Activated B cell treated with CpG ODN at 0.5 μM for 24 hours (primary cell): ENCODE measurements around the gene C9orf43. TPM values are rescaled to one million over a fixed set of nuclear protein-coding genes. Genes with fewer than 3 reads are reported as not detected.
A peak's percentile ranks its signal among the peaks of the same experiment; 100 is the strongest.
"Not testable (repeated sequence)": the region's sequence is repeated elsewhere in the genome, so short reads cannot be mapped to it uniquely, and the experiment has no call there.

Source experiments
- ATAC-seq: fragments of 200-7000 bp; cut with Tn5 transposase; one replicate; pipeline ENCODE4 v1.10.0; 2021; ENCODE audit warnings: low read depth, mild to moderate bottlenecking, moderate library complexity
- CTCF ChIA-PET: fragments of 350-600 bp; sonication (Branson Sonifier 250); formaldehyde crosslinking; loops from one replicate; lab custom pipeline; 2021; ENCODE audit warnings: antibody characterized with exemption; lab: Charles Lee
- POLR2A ChIA-PET: fragments of 350-600 bp; sonication (Branson Sonifier 250); formaldehyde crosslinking; loops from one replicate; lab custom pipeline; 2021; ENCODE audit warnings: antibody characterized with exemption; lab: Charles Lee
- DNase-seq: peaks from one replicate; pipeline ENCODE4 v3.0.0; 2022
- H3K27ac Mint-ChIP-seq: one replicate; pipeline ENCODE4 v1.8.0; 2020; ENCODE audit warnings: mixed read lengths
- H3K27me3 Mint-ChIP-seq: one replicate; pipeline ENCODE4 v1.8.0; 2021; ENCODE audit warnings: mixed read lengths
- H3K36me3 Mint-ChIP-seq: one replicate; pipeline ENCODE4 v1.8.0; 2021; ENCODE audit warnings: low read depth, mixed read lengths
- H3K4me1 Mint-ChIP-seq: one replicate; pipeline ENCODE4 v1.8.0; 2021; ENCODE audit warnings: mixed read lengths
- H3K4me3 Mint-ChIP-seq: one replicate; pipeline ENCODE4 v1.8.0; 2020; ENCODE audit warnings: mild to moderate bottlenecking, mixed read lengths
- H3K9me3 Mint-ChIP-seq: one replicate; pipeline ENCODE4 v1.8.0; 2020; ENCODE audit warnings: mixed read lengths
- CTCF ChIP-seq: fragments of 200-600 bp; IDR thresholded peaks from one replicate; pipeline ENCODE4 v1.8.0; 2022; ENCODE audit warnings: antibody characterized with exemption, mild to moderate bottlenecking
- intact Hi-C: fragments of 100-400 bp; cut with micrococcal nuclease; formaldehyde crosslinking; loops from one replicate; pipeline ENCODE4 v1.15.1; 2024
- total RNA-seq: library from RNA; stranded (reverse); gene quantifications from 2 replicates; pipeline ENCODE4 v1.2.3, GENCODE V29; 2022

The C9orf43 gene
- 0.76 and 1.2 TPM in 2 replicates for total RNA-seq

GRCh38 chr9:113410207-113410864, at the start of gene C9orf43, which contains the start of gene POLE3:
Gene C9orf43 (plus strand): TSS chr9:113410747. CDS start chr9:113413494, 2,747 bp downstream.
Gene POLE3 (minus strand): TSS chr9:113410675. CDS start chr9:113410293, 382 bp downstream.
- peak within 1 kb of the TSS; percentile 98 for H3K4me3 Mint-ChIP-seq
- TF ChIP-seq CTCF: no peak
- peak; percentile 89 for ATAC-seq
- H3K36me3 Mint-ChIP-seq: peaks cover 40% of the 10 kb centered on the region
- H3K9me3 Mint-ChIP-seq: no peaks in the 10 kb centered on the region
- POLR2A ChIA-PET: interaction anchor here (0.6 to 3.2 kb wide), 26 partner anchors 9 to 1779 kb away, joined by 3 to 83 read pairs (median 4); partner anchors contain the start of genes ALAD, BSPRY, CDC26 and DNAJC25
- DNase-seq: peak; percentile 94
- H3K27ac Mint-ChIP-seq: peak within 1 kb of the TSS; percentile 99
- no peaks in the 10 kb centered on the region for H3K27me3 Mint-ChIP-seq
- H3K4me1 Mint-ChIP-seq: peaks cover 31% of the 10 kb centered on the region
- intact Hi-C loops: loop anchor here (1.0 to 10.0 kb wide), 10 partner anchors 9 to 1928 kb away; partner anchors contain the start of genes ALAD, CDC26, FKBP15 and HDHD3
- CTCF ChIA-PET: interaction anchor here (0.8 to 2.0 kb wide), 7 partner anchors 9 to 248 kb away, joined by 3 to 16 read pairs (median 3); partner anchors contain the start of gene ALAD

GRCh38 chr9:113361304-113362018, 49.1 kb upstream of the C9orf43 start:
- DNase-seq (no peak), ATAC-seq (no peak)
- ChIA-PET POLR2A (no interaction called here), CTCF (no interaction called here)
- H3K27ac Mint-ChIP-seq: no peak overlapping the region
- no peaks in the 10 kb centered on the region for H3K4me1 Mint-ChIP-seq
- no peaks in the 10 kb centered on the region for H3K27me3 Mint-ChIP-seq
- intact Hi-C loops: no loop called here
- no peak overlapping the region for H3K4me3 Mint-ChIP-seq
- no peaks in the 10 kb centered on the region for H3K9me3 Mint-ChIP-seq
- H3K36me3 Mint-ChIP-seq: no peaks in the 10 kb centered on the region
- TF ChIP-seq CTCF: no peak

GRCh38 chr9:113363336-113363735, 47.2 kb upstream of the C9orf43 start:
- no peaks in the 10 kb centered on the region for H3K9me3 Mint-ChIP-seq
- ChIA-PET POLR2A (no interaction called here), CTCF (no interaction called here)
- no peak overlapping the region for H3K4me3 Mint-ChIP-seq
- no peaks in the 10 kb centered on the region for H3K27me3 Mint-ChIP-seq
- no peaks in the 10 kb centered on the region for H3K4me1 Mint-ChIP-seq
- H3K36me3 Mint-ChIP-seq: no peaks in the 10 kb centered on the region
- ATAC-seq (no peak), DNase-seq (no peak)
- intact Hi-C loops: no loop called here
- TF ChIP-seq CTCF: no peak
- H3K27ac Mint-ChIP-seq: no peak overlapping the region

- H3K4me1 Mint-ChIP-seq: no peaks in the 10 kb centered on the region
- TF ChIP-seq CTCF: no peak
- ChIA-PET CTCF (no interaction called here), POLR2A (interaction anchor here (0.6 kb wide), 1 partner anchor 1880 kb away, joined by 4 read pairs; the partner anchor contains the start of gene ECPAS)
- intact Hi-C loops: no loop called here
- H3K27ac Mint-ChIP-seq: no peak overlapping the region
- H3K27me3 Mint-ChIP-seq: no peaks in the 10 kb centered on the region
- DNase-seq (no peak), ATAC-seq (no peak)
- H3K9me3 Mint-ChIP-seq: no peaks in the 10 kb centered on the region
- H3K36me3 Mint-ChIP-seq: no peaks in the 10 kb centered on the region
- no peak overlapping the region for H3K4me3 Mint-ChIP-seq
Observed at GRCh38 chr9:113364951-113365350, 45.6 kb upstream of the C9orf43 start.

GRCh38 chr9:113365652-113366051, 44.9 kb upstream of the C9orf43 start:
- H3K4me3 Mint-ChIP-seq, H3K9me3 Mint-ChIP-seq, ATAC-seq, DNase-seq, CTCF ChIA-PET, H3K27ac Mint-ChIP-seq, H3K4me1 Mint-ChIP-seq, H3K36me3 Mint-ChIP-seq, H3K27me3 Mint-ChIP-seq, POLR2A ChIA-PET, intact Hi-C loops: not testable (repeated sequence)
